HEK293 (cell line): ENCODE measurements around the gene FGF19.

Source experiments
- KLF1 ChIP-seq: fragments of 450-650 bp; formaldehyde crosslinking; IDR thresholded peaks from 2 replicates; pipeline ENCODE4 v1.5.1; 2016; ENCODE audit warnings: missing biosample characterization, missing genetic modification characterization
- OVOL3 ChIP-seq: fragments of 450-650 bp; formaldehyde crosslinking; IDR thresholded peaks from 2 replicates; pipeline ENCODE4 v1.5.1; 2016; ENCODE audit warnings: missing biosample characterization, missing genetic modification characterization
- ZNF121 ChIP-seq: fragments of 450-650 bp; formaldehyde crosslinking; IDR thresholded peaks from 2 replicates; pipeline ENCODE4 v1.5.1; 2016; ENCODE audit warnings: missing biosample characterization, missing genetic modification characterization
- ZNF138 ChIP-seq: fragments of 450-650 bp; formaldehyde crosslinking; IDR thresholded peaks from 2 replicates; pipeline ENCODE4 v1.5.1; 2016; ENCODE audit warnings: missing biosample characterization, missing genetic modification characterization, borderline replicate concordance
- ZNF202 ChIP-seq: fragments of 450-650 bp; formaldehyde crosslinking; IDR thresholded peaks from 2 replicates; pipeline ENCODE4 v1.5.1; 2016; ENCODE audit warnings: missing biosample characterization, missing genetic modification characterization, borderline replicate concordance
- ZNF292 ChIP-seq: fragments of 450-650 bp; formaldehyde crosslinking; IDR thresholded peaks from 2 replicates; pipeline ENCODE4 v1.5.1; 2016; ENCODE audit warnings: low read depth, missing biosample characterization, missing genetic modification characterization, borderline replicate concordance
- ZSCAN18 ChIP-seq: fragments of 450-650 bp; formaldehyde crosslinking; IDR thresholded peaks from 2 replicates; pipeline ENCODE4 v1.5.1; 2016; ENCODE audit warnings: missing biosample characterization, missing genetic modification characterization

- TF ChIP-seq ZNF202 (tag by site-specific recombination): no peak
- TF ChIP-seq ZNF121 (tag by site-specific recombination): no peak
- no peak for TF ChIP-seq KLF1
- no peak for TF ChIP-seq OVOL3 (tag by site-specific recombination)
- no peak for TF ChIP-seq ZSCAN18
- no peak for TF ChIP-seq ZNF138 (tag by site-specific recombination)
- TF ChIP-seq ZNF292 (tag by site-specific recombination): no peak
Measured at GRCh38 chr11:69650081-69650831, 53.6 kb downstream of the FGF19 start.
